Mammary epithelial cell (primary cell): Measurements from ENCODE around the gene SSMEM1.

Experiments
- CTCF ChIP-seq, 2 donors: IDR thresholded peaks in 1 of 2; conservative IDR thresholded peaks in 1 of 2; 2 replicates each; pipeline ENCODE4 v1.5.1; 2011 to 2012; ENCODE audit warnings: inconsistent platforms in 2 of 2, low read length in 2 of 2, mild to moderate bottlenecking in 2 of 2, control low read depth in 1 of 2, low read depth in 1 of 2; ENCODE audit not compliant: insufficient read depth in 1 of 2; ENCODE audit errors: extremely low read depth in 1 of 2
- EZH2 ChIP-seq: IDR thresholded peaks from 2 replicates; pipeline ENCODE4 v1.6.1; 2012; ENCODE audit warnings: low read length, inconsistent platforms, borderline replicate concordance

- no peak for TF ChIP-seq CTCF (conservative IDR thresholded peaks at IDR 0.05 in 1 of 2, IDR thresholded peaks at IDR 0.05 in 1 of 2; ENCODE audit: extremely low read depth in 1 of 2, insufficient read depth in 1 of 2, low read depth in 1 of 2, low read length in 2 of 2)
- TF ChIP-seq EZH2: no peak
Measured at GRCh38 chr7:130228840-130229502, 21.3 kb downstream of the SSMEM1 start.
